ENCODE results near the gene CFTR. TPM values are rescaled to one million over a fixed set of nuclear protein-coding genes. Genes with fewer than 3 reads are reported as not detected.
"Not testable (repeated sequence)": the region's sequence is repeated elsewhere in the genome, so short reads cannot be mapped to it uniquely, and the experiment has no call there.

The CFTR gene
- total RNA-seq, 1 donor from 2014 or later = 95.2 TPM

GRCh38 chr7:117495308-117495707 is 15.5 kb downstream of the CFTR start:
- DNase-seq (ENCODE audit: low spot score) = no peak

- no peak for DNase-seq (ENCODE audit: low spot score)
Observed at GRCh38 chr7:117502331-117502730, 22.5 kb downstream of the CFTR start.

- no peak for DNase-seq (ENCODE audit: low spot score)
Observed at GRCh38 chr7:117505238-117505637, 25.4 kb downstream of the CFTR start.

GRCh38 chr7:117508676-117509075 is 28.9 kb downstream of the CFTR start:
- no peak for DNase-seq (ENCODE audit: low spot score)

DNA sequence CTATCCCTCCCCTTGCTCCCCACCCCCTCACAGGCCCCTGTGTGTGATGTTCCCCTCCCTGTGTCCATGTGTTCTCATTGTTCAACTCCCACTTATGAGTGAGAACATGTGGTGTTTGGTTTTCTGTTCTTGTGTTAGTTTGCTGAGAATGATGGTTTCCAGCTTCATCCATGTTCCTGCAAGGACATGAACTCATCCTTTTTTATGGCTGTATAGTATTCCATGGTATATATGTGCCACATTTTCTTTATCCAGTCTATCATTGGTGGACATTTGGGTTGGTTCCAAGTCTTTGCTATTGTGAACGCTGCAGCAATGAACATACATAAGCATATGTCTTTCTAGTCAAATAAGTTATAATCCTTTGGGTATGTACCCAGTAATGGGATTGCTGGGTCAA is 37.4 kb downstream of the CFTR start:
- DNase-seq (ENCODE audit: low spot score) = not testable (repeated sequence)

GRCh38 chr7:117530390-117530789 is 50.6 kb downstream of the CFTR start:
- DNase-seq (ENCODE audit: low spot score) = no peak

GRCh38 chr7:117531595-117532244 is 51.9 kb downstream of the CFTR start:
- DNase-seq (ENCODE audit: low spot score) = no peak

GRCh38 chr7:117538053-117538452 is 58.2 kb downstream of the CFTR start:
- DNase-seq (ENCODE audit: low spot score) = no peak

DNA sequence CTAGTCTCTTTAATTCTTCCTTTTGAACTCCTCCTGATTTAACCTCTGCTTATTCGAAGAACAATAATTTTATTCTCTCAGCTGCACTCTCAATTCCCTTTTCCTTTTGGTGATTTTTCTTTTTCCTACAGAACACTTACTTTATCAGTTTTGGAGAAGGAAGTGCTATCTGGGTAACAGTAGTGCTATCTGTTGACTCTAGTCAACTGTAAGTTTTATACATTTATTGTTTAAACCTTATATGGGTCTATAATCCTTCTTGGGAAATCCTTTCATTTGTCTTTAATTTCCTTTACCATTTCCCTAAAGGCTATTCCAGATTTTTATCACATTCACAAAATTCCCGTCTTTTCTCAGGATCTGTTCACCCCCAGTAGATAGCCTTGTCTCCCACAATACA is 64.2 kb downstream of the CFTR start:
- DNase-seq (ENCODE audit: low spot score) = no peak

GRCh38 chr7:117548035-117548434 is 68.2 kb downstream of the CFTR start:
- DNase-seq (ENCODE audit: low spot score) = no peak

GRCh38 chr7:117550625-117551024 is 70.8 kb downstream of the CFTR start:
- DNase-seq (ENCODE audit: low spot score) = no peak

GRCh38 chr7:117552660-117553059 is 72.8 kb downstream of the CFTR start:
- no peak for DNase-seq (ENCODE audit: low spot score)

- no peak for DNase-seq (ENCODE audit: low spot score)
Observed at GRCh38 chr7:117555260-117555659, 75.4 kb downstream of the CFTR start.

DNA sequence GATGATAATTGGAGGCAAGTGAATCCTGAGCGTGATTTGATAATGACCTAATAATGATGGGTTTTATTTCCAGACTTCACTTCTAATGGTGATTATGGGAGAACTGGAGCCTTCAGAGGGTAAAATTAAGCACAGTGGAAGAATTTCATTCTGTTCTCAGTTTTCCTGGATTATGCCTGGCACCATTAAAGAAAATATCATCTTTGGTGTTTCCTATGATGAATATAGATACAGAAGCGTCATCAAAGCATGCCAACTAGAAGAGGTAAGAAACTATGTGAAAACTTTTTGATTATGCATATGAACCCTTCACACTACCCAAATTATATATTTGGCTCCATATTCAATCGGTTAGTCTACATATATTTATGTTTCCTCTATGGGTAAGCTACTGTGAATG is 79.6 kb downstream of the CFTR start:
- no peak for DNase-seq (ENCODE audit: low spot score)

- no peak for DNase-seq (ENCODE audit: low spot score)
Observed at GRCh38 chr7:117560030-117560429, 80.2 kb downstream of the CFTR start.

GRCh38 chr7:117562759-117563158 is 82.9 kb downstream of the CFTR start:
- no peak for DNase-seq (ENCODE audit: low spot score)

DNA sequence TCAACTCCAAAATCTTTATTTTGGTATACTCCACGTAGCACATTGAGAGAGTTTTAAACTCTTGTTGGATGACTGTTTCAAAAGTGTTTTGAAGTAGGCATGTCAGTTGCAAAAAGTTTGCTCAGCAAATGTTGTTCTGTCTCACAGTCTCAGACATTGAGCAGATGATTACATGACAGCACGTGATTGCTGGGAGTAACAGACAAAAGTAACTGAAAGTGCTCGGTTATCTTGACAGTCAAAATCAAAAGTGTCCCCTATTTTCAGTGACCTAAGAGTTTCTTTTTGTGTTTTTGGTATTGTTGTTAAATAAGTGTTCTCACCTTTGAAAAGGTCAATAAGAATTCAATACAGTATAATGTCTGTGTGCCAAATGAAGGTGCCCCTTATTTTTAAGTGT is 84.3 kb downstream of the CFTR start:
- no peak for DNase-seq (ENCODE audit: low spot score)

DNA sequence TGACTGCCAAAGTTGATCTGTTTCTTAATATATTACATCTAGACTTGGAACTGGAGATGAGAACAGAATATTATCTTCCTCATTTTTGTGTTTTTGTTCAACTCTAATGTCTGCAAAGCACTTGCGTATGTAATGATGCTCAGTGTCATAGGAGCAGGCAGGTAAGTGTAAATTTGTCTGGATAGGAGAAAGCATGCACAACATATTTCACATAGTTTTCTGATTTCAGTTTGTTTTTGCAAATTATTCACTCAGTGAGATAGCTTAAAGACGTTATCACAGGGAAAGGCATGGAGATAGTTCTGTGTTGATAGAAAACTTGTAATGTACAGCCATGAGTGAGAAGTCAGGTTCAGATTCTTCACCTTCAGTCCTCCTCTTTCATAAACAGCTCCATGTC is 84.8 kb downstream of the CFTR start:
- DNase-seq (ENCODE audit: low spot score) = no peak

- DNase-seq (ENCODE audit: low spot score) = no peak
Observed at GRCh38 chr7:117565226-117565625, 85.4 kb downstream of the CFTR start.

- DNase-seq (ENCODE audit: low spot score) = no peak
Observed at GRCh38 chr7:117567781-117568180, 88.0 kb downstream of the CFTR start.

GRCh38 chr7:117572856-117573620 is 93.2 kb downstream of the CFTR start:
- DNase-seq (ENCODE audit: low spot score) = no peak

DNA sequence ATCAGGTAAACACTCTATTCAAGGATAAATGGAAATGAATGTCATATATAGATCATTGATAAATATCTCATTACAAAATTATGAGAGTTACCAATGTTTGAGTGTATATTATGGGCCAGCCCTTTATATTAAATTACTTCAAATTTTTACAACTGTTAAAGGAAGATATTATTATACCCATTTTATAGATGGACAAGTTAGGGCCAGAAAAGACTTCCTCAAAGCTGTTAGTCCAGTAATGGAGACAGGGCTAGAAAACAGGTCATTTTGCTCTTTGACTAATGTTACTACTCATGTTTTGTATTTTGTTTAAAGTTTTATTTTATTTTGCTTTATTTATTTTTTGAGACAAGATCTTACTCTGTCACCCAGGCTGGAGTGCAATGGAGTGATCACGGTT is 101.6 kb downstream of the CFTR start:
- DNase-seq (ENCODE audit: low spot score) = no peak

GRCh38 chr7:117582219-117582704 is 102.4 kb downstream of the CFTR start:
- DNase-seq (ENCODE audit: low spot score) = peak; percentile 58
